Hippocampal formation (tissue), 2 donors: ENCODE data around the gene ATP11A.
A peak's percentile ranks its signal among the peaks of the same experiment; 100 is the strongest.

Experiments used
- DNase-seq, 2 donors: peaks; one replicate each; lab custom pipeline; 2025; lab: John Stamatoyannopoulos, UW

The ATP11A gene

DNA sequence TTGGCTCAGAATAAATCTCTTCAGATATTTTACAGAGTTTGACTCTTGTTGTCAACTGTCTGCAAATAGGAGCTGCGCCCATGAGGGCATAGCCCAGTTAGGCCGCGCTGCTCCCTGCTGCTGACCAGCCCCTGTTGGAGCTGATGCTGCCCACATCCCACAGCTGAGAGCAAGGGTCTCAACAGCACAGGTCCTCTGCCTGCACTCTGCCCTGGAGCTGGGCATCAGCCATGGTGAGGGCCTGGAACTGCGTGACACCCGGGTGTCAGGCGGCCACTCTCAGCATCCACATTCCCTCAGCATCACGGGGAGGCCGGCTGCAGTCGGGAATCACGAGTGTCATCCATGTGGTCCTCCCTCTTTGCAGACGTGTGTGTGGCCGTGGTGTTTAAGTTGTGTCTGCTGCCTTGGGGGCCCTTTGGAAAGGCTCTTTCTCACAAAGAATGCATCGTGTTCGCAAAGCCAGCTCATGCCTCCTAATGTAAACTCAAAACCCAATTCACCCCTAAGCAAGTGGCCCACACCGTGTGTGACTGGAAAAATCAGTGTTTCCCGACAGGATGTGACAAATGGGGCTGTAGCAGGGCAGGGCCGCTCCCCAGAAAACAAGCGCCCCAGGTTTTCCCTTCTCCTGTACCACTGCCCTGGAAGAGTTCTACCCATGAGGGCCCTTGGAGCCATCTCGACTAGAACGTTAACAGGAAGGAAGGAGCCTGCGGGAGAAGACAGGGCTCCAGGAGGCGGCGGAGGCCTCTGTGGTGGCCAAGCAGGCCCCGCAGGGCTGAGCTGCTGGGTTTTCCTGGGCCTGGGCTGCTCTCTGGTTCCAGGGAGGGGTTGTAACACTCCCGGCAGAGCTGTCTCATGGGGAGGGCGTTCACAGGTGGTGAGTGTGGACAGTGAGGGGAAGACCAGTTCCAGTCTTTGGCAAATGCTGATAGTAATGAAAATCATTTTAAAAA lies 20.3 kb downstream of the ATP11A start:
- DNase-seq, result no peak

- DNase-seq, result no peak
Observed at GRCh38 chr13:112710855-112711527, 21.2 kb downstream of the ATP11A start.

- DNase-seq, result peak; percentile 43 to 53
Observed at GRCh38 chr13:112711528-112712265, 21.9 kb downstream of the ATP11A start.

DNA sequence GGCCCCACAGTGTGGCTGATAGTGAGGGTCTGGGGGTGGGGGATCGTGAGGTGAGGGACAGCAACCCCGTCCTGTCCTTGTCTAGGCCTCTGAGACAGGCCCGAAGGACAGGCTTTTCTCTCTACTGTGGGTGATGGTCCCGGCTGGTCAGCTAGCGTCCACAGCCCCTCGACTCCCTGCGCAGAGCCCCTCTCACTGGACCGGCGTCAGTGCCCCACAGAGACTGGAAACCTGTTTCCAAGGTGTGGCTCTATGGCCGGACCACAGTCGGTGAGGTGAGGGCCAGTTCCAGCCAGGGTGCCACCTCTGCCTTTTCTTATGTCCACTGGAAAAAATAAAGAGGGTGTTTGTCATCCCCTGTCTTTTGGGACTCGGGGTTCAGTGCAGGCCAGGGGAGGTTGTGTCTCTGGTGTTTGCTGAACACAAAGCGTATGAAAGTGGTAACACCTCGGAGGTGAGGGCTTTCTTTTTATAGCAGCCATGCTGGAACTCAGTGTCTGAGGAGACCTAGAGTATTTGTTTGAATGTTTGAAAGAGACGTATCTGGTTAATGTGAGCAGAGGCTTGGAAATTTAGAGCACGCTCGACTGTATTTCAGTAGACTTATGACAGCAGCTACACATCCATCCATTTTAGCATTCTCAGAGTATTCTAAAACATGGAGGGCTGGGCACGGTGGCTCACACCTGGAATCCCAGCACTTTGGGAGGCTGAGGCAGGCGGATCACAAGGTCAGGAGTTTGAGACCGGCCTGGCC lies 22.8 kb downstream of the ATP11A start:
- DNase-seq, result no peak

GRCh38 chr13:112713517-112714253 lies 23.8 kb downstream of the ATP11A start:
- no peak for DNase-seq

DNA sequence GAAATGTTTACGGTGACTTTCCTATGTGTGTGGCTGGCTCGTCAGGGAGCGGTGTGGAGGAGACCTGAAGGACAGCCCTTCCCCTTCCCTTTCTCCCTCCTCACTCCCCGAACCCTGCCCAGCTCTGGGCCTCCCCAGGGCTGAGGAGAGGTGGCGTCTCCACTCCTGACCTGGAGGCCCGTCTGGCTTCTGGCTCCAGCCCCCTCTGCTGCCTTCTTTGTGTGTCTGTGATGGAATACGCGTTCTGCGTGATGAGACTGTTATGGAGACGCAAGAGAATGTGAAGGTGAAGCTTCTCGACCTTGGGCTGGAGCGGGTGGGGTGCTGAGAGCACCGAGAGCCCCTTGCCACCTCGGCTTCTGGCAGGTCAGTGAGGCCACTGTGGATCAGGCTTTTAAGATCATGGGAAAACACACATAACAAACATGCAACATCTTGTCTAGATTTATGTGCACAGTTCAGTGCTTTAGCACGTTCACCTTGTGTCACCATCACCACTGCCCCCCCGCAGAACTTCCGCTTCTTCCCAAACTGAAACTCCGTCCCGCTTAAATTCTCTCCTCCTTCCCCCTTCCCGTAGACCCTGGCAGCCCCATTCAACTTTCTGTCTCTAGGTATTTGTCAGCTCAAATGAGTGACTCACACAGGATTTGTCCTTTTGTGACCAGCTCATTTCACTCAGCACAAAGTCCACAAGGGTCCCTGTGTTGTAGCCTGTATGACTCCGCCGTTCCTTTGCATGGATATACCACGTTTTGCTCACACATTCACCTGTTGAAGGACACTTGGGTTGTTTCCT lies 24.7 kb downstream of the ATP11A start:
- no peak for DNase-seq

GRCh38 chr13:112715210-112715609 lies 25.4 kb downstream of the ATP11A start:
- no peak for DNase-seq

GRCh38 chr13:112715715-112716460 lies 26.1 kb downstream of the ATP11A start:
- DNase-seq, result no peak

GRCh38 chr13:112716461-112716820 lies 26.6 kb downstream of the ATP11A start:
- no peak for DNase-seq

GRCh38 chr13:112716841-112717520 lies 27.1 kb downstream of the ATP11A start:
- no peak for DNase-seq

- DNase-seq, result no peak
Observed at GRCh38 chr13:112718318-112718717, 28.5 kb downstream of the ATP11A start.

GRCh38 chr13:112719016-112719415 lies 29.2 kb downstream of the ATP11A start:
- no peak for DNase-seq

GRCh38 chr13:112719556-112719955 lies 29.7 kb downstream of the ATP11A start:
- no peak for DNase-seq

GRCh38 chr13:112720251-112720650 lies 30.4 kb downstream of the ATP11A start:
- no peak for DNase-seq

DNA sequence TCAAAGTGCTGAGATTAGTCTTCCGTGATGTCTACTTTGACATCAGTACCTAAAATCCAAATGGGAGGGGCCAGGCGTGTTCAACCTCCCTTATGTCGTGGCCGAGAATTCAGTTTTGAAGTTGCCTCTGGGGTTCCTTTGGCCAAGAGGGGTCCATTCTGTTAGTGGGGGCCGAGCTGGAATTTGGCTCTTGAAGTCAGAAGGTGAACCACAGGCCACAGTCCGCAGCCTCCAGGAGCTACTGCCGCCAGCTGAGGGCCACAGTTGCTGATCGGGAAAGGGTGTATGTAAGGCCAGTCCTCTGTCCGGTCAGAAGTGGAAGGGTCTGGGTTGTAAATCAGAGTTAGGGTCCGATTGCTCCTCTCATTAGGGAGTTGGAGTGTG lies 31.0 kb downstream of the ATP11A start:
- no peak for DNase-seq

- no peak for DNase-seq
Observed at GRCh38 chr13:112721198-112722104, 31.6 kb downstream of the ATP11A start.

- no peak for DNase-seq
Observed at GRCh38 chr13:112722433-112723263, 32.8 kb downstream of the ATP11A start.
